Inflammatory macrophage treated with lipopolysaccharide for 4 hours (primary cell): Measurements from ENCODE around the gene BET1.

Experiments
- DNase-seq: peaks from one replicate; pipeline ENCODE4 v3.0.0-alpha.2; 2020

Gene BET1

DNA sequence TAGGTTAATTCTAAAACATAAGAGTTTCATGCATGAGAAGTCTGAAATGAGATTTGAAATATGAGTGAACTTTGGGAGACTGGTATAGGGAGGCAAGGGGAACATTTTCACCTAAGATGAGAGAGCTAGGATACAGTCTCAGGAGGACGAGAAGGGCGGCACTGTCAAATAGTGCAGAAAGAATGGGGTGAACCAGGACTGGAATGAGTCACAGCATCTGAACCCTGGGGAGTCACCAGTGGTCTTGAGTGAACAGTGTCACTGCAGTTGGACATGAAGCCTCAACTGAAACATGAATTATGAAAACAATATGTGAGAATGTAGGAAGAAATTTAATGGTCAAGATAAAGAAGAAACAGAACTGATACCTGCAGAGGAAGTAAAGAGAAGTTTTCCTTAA is 48.9 kb downstream of the BET1 start:
- DNase-seq, result no peak

GRCh38 chr7:93949423-93949822 is 54.7 kb downstream of the BET1 start:
- no peak for DNase-seq

DNA sequence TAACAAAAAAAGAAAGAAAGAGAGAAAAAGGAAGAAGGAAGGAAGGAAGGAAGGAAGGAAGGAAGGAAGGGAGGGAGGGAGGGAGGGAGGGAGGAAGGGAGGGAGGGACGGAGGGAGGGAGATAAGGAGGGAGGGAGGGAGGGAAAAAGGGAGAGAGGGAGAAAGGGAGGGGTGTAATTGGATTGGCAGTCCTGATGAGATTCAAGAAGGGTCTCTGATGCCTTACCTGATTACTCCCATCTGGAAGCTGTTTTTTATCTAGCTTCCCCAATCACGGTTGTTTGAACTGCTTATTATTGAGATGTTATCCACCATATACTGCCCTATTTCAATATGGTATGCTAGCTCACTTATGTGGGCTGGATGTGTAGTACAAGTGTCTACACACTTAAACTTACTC is 55.3 kb downstream of the BET1 start:
- DNase-seq, result no peak

- no peak for DNase-seq
Observed at GRCh38 chr7:93948106-93948505, 56.0 kb downstream of the BET1 start.

DNA sequence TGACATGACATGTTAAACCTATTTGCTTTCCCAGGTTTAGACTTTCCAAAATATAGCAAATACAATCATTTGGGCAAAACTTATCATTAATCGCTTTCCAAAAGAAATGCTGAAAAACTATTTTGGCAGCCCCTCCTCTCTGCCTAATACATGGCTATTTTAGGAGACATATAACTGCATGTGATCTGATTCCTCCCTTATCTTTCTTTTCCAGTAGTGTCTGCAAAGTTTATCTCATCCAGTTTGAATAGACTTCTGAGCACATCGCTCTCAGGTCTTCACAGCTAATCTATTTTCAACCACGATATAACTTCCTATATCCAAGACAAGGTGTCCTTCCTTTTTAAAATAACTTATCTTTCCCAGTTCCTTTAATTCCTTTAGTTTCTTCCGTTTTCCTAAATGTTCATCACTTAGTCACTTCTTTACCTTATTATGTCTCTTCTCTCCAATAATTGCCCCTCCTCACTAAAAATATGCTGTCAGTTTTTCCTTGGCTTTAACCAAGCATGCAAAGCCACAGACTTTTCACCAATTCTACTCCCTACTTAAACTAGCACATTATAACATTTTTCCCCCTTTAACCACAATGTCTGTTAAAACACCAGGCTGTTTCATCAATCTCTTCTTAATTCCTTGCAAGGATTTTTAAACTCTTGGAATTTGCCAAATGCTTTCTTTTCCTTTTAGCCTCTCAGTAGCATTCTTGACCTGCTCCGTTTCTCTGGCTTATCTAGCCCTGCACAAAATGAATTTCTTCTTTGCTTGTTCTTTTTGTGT is 58.2 kb downstream of the BET1 start:
- no peak for DNase-seq

DNA sequence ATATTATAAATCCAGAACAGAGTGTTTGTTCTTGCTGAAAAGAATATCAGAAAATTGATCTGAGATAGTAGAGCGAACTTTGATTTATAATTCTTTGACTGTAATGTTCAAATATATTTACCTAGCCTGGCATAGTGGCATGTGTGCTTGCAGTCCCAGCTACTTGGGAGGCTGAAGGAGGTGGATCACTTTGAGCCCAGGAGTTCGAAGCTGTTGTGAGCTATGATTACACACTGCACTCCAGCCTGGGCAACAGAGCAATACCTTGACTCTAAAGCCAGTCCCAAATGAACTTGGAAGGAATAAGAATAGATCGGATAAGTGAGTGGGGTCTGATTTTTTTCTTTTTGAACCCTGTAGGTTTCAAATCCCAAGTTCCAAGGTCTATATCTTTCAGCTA is 59.1 kb downstream of the BET1 start:
- no peak for DNase-seq

DNA sequence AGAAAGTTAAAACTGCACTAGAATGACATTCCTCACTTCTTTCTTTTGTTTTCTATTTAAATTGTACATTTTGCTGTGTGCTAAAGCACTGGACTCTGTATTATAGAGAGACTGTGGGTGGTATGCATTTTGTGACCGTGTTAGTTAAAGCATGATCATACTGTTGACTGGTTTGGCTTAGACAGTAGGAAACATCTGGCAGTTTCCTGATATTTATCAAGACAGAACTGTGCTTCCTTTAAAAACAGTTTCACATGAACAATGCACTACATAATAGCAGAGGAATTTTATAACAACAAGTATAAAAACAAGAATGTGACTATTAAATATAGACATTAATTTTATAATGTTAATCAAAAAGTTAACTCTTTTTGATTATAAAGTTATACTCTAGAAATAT is 59.5 kb downstream of the BET1 start:
- DNase-seq, result no peak

DNA sequence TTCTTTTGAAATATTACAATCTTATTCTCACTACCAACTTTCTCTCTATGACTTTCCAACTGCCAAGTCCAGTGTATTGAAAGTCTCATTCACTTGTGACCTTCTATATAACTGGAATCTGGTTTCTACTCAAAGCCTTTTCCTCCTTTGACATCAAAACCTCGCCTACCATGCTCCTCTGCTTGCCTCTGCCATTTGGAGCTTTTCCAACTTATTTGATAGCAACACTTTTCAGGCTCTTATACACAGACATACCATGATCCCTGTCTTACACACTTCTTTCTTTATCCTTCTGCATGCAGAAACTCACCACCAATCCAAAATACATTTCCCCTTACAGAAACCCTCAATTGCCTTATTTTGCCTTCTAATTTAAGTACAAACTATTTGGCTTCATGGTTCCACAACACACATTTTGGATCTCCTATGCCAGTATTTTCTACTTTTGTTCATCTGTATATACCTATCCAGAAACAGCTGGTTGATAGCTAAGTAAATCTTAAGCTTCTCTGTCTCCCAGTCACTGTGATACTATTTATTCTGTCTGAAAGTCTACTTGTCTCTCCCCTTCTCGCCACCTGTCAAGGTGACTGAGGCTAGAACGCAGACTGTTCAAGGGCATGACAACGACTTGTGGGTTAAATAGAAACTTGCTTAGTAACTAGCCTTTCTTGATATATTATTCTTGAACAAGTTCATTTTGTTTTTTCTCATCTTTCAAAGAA is 60.2 kb downstream of the BET1 start:
- DNase-seq, result no peak
